ENCODE results near the gene TGM6. TPM values are rescaled to one million over a fixed set of nuclear protein-coding genes. Genes with fewer than 3 reads are reported as not detected.
"Not testable (repeated sequence)": the region's sequence is repeated elsewhere in the genome, so short reads cannot be mapped to it uniquely, and the experiment has no call there.

The TGM6 gene
- total RNA-seq, 2 experiments from 2014 or later, result not detected

- ATAC-seq (ENCODE audit: poor library complexity), result no peak
- intact Hi-C loops (cut with DNase I, micrococcal nuclease), result no loop called here
- no peaks in the 10 kb centered on the region for H3K4me1 ChIP-seq (ENCODE audit: insufficient read depth, low read length)
- H3K9me3 Mint-ChIP-seq, result no peaks in the 10 kb centered on the region
- TF ChIP-seq CTCF (IDR thresholded peaks at IDR 0.05), result no peak
- DNase-seq, result no peak
- CTCF ChIA-PET, result no interaction called here
- H3K36me3 Mint-ChIP-seq (ENCODE audit: low read depth), result no peaks in the 10 kb centered on the region
- H3K9me3 ChIP-seq (ENCODE audit: control insufficient read depth in 1 of 2, insufficient read depth in 1 of 2, low read length in 2 of 2), result peaks cover 8 to 9% of the 10 kb centered on the region in 2 experiments
- no peak overlapping the region for H3K27ac Mint-ChIP-seq
- H3K27me3 ChIP-seq (ENCODE audit: control insufficient read depth in 1 of 2, insufficient read depth in 2 of 2, low read length in 2 of 2), result peaks cover 0 to 6% of the 10 kb centered on the region in 2 experiments
- peaks cover 11% of the 10 kb centered on the region for H3K27me3 Mint-ChIP-seq
- no peak overlapping the region for H3K4me3 ChIP-seq (ENCODE audit: low read length)
- POLR2A ChIA-PET, result no interaction called here
- no peak overlapping the region for H3K27ac ChIP-seq (ENCODE audit: low read depth in 1 of 2, low read length in 2 of 2)
- no peak overlapping the region for H3K4me3 Mint-ChIP-seq
- H3K4me1 Mint-ChIP-seq (ENCODE audit: low read depth), result no peaks in the 10 kb centered on the region
- no peaks in the 10 kb centered on the region for H3K36me3 ChIP-seq (ENCODE audit: insufficient read depth, low read length)
Measured at GRCh38 chr20:2402271-2402980, 21.7 kb downstream of the TGM6 start.

- no peaks in the 10 kb centered on the region for H3K9me3 Mint-ChIP-seq
- no peak overlapping the region for H3K4me3 ChIP-seq (ENCODE audit: low read length)
- H3K36me3 Mint-ChIP-seq (ENCODE audit: low read depth), result no peaks in the 10 kb centered on the region
- no peaks in the 10 kb centered on the region for H3K4me1 Mint-ChIP-seq (ENCODE audit: low read depth)
- no peak for TF ChIP-seq CTCF (IDR thresholded peaks at IDR 0.05)
- intact Hi-C loops (cut with DNase I, micrococcal nuclease), result no loop called here
- H3K27ac Mint-ChIP-seq, result no peak overlapping the region
- CTCF ChIA-PET, result no interaction called here
- POLR2A ChIA-PET, result no interaction called here
- ATAC-seq (ENCODE audit: poor library complexity), result no peak
- peaks cover 0 to 6% of the 10 kb centered on the region in 2 experiments for H3K27me3 ChIP-seq (ENCODE audit: control insufficient read depth in 1 of 2, insufficient read depth in 2 of 2, low read length in 2 of 2)
- peaks cover 8 to 9% of the 10 kb centered on the region in 2 experiments for H3K9me3 ChIP-seq (ENCODE audit: control insufficient read depth in 1 of 2, insufficient read depth in 1 of 2, low read length in 2 of 2)
- H3K4me1 ChIP-seq (ENCODE audit: insufficient read depth, low read length), result no peaks in the 10 kb centered on the region
- DNase-seq, result no peak
- no peak overlapping the region for H3K4me3 Mint-ChIP-seq
- H3K36me3 ChIP-seq (ENCODE audit: insufficient read depth, low read length), result no peaks in the 10 kb centered on the region
- H3K27me3 Mint-ChIP-seq, result peaks cover 18% of the 10 kb centered on the region
- H3K27ac ChIP-seq (ENCODE audit: low read depth in 1 of 2, low read length in 2 of 2), result no peak overlapping the region
Measured at GRCh38 chr20:2403291-2404052, 22.8 kb downstream of the TGM6 start.

GRCh38 chr20:2405693-2406065, 25.0 kb downstream of the TGM6 start:
- peaks cover 8 to 9% of the 10 kb centered on the region in 2 experiments for H3K9me3 ChIP-seq (ENCODE audit: control insufficient read depth in 1 of 2, insufficient read depth in 1 of 2, low read length in 2 of 2)
- CTCF ChIA-PET, result no interaction called here
- no peak overlapping the region for H3K27ac ChIP-seq (ENCODE audit: low read depth in 1 of 2, low read length in 2 of 2)
- no peaks in the 10 kb centered on the region for H3K4me1 ChIP-seq (ENCODE audit: insufficient read depth, low read length)
- intact Hi-C loops (cut with DNase I, micrococcal nuclease), result no loop called here
- H3K27me3 ChIP-seq (ENCODE audit: control insufficient read depth in 1 of 2, insufficient read depth in 2 of 2, low read length in 2 of 2), result peaks cover 0 to 6% of the 10 kb centered on the region in 2 experiments
- Mint-ChIP-seq H3K4me3 (no peak overlapping the region), H3K36me3 (ENCODE audit: low read depth) (no peaks in the 10 kb centered on the region), H3K27ac (no peak overlapping the region), H3K27me3 (peaks cover 40% of the 10 kb centered on the region), H3K4me1 (ENCODE audit: low read depth) (no peaks in the 10 kb centered on the region), H3K9me3 (no peaks in the 10 kb centered on the region)
- POLR2A ChIA-PET, result no interaction called here
- H3K4me3 ChIP-seq (ENCODE audit: low read length), result no peak overlapping the region
- ATAC-seq (ENCODE audit: poor library complexity) (no peak), DNase-seq (no peak)
- no peaks in the 10 kb centered on the region for H3K36me3 ChIP-seq (ENCODE audit: insufficient read depth, low read length)
- no peak for TF ChIP-seq CTCF (IDR thresholded peaks at IDR 0.05)

- H3K27ac ChIP-seq (ENCODE audit: low read depth in 1 of 2, low read length in 2 of 2); POLR2A ChIA-PET; H3K27ac Mint-ChIP-seq; H3K4me1 ChIP-seq (ENCODE audit: insufficient read depth, low read length); ATAC-seq (ENCODE audit: poor library complexity); H3K27me3 ChIP-seq (ENCODE audit: control insufficient read depth in 1 of 2, insufficient read depth in 2 of 2, low read length in 2 of 2); DNase-seq; H3K9me3 Mint-ChIP-seq; intact Hi-C loops (cut with DNase I, micrococcal nuclease); H3K36me3 ChIP-seq (ENCODE audit: insufficient read depth, low read length); H3K9me3 ChIP-seq (ENCODE audit: control insufficient read depth in 1 of 2, insufficient read depth in 1 of 2, low read length in 2 of 2); H3K4me1 Mint-ChIP-seq (ENCODE audit: low read depth); H3K36me3 Mint-ChIP-seq (ENCODE audit: low read depth); H3K4me3 ChIP-seq (ENCODE audit: low read length); H3K4me3 Mint-ChIP-seq: not testable (repeated sequence)
- CTCF ChIA-PET, result interaction anchor here (0.6 kb wide), 1 partner anchor 297 kb away, joined by 3 read pairs; no protein-coding TSS in a partner anchor
- peaks cover 53% of the 10 kb centered on the region for H3K27me3 Mint-ChIP-seq
Measured at GRCh38 chr20:2407355-2407754, 26.7 kb downstream of the TGM6 start.

Measured in CD4-positive, alpha-beta T cell (primary cell).